Measurements from ENCODE around the gene RIMS3.

Gene RIMS3

DNA sequence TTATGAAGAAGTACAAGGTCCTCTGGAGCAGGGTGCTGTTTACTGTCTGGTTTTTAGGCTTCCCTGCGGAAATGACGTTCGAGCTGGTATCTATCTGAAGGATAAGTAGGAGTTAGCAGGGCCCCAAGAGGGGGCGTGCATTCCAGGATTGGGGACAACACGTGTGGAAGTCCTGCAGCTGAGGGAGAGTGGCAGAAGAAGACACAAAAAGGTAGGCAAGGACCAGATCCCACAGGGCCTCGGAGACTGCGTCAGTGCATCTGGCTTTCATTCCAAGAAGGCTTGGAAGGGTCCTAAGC lies 5.9 kb downstream of the RIMS3 start:
- H3K27ac ChIP-seq (ENCODE audit: low read length): no peak overlapping the region
- no peaks in the 10 kb centered on the region for H3K9me3 ChIP-seq (ENCODE audit: insufficient read depth, low read length)
- peaks cover 20% of the 10 kb centered on the region for H3K4me1 ChIP-seq (ENCODE audit: low read length)
- no peaks in the 10 kb centered on the region for H3K27me3 ChIP-seq (ENCODE audit: low read depth, low read length)
- no peaks in the 10 kb centered on the region for H4K20me1 ChIP-seq (ENCODE audit: insufficient read depth, low read length)
- H2AFZ ChIP-seq (ENCODE audit: low read depth, low read length): no peak overlapping the region
- no peaks in the 10 kb centered on the region for H3K36me3 ChIP-seq (replicated peaks; ENCODE audit: low read depth, low read length)
- H3K79me2 ChIP-seq (ENCODE audit: low read length): no peaks in the 10 kb centered on the region
- H3K9ac ChIP-seq (ENCODE audit: low read length): no peak overlapping the region
- TF ChIP-seq, protein P1, sequence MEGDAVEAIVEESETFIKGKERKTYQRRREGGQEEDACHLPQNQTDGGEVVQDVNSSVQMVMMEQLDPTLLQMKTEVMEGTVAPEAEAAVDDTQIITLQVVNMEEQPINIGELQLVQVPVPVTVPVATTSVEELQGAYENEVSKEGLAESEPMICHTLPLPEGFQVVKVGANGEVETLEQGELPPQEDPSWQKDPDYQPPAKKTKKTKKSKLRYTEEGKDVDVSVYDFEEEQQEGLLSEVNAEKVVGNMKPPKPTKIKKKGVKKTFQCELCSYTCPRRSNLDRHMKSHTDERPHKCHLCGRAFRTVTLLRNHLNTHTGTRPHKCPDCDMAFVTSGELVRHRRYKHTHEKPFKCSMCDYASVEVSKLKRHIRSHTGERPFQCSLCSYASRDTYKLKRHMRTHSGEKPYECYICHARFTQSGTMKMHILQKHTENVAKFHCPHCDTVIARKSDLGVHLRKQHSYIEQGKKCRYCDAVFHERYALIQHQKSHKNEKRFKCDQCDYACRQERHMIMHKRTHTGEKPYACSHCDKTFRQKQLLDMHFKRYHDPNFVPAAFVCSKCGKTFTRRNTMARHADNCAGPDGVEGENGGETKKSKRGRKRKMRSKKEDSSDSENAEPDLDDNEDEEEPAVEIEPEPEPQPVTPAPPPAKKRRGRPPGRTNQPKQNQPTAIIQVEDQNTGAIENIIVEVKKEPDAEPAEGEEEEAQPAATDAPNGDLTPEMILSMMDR (IDR thresholded peaks at IDR 0.05; ENCODE audit: low read depth, low read length): no peak
- no peak for TF ChIP-seq EZH2phosphoT487 (IDR thresholded peaks at IDR 0.05; ENCODE audit: low read depth)
- no peak overlapping the region for H3K4me3 ChIP-seq (ENCODE audit: low read length)
- H3K4me2 ChIP-seq (ENCODE audit: low read length): no peak overlapping the region

GRCh38 chr1:40658751-40659648 lies 6.5 kb downstream of the RIMS3 start:
- H3K9ac ChIP-seq (ENCODE audit: low read length): no peak overlapping the region
- no peak overlapping the region for H3K27ac ChIP-seq (ENCODE audit: low read length)
- H3K4me3 ChIP-seq (ENCODE audit: low read length): no peak overlapping the region
- H3K4me2 ChIP-seq (ENCODE audit: low read length): no peak overlapping the region
- H2AFZ ChIP-seq (ENCODE audit: low read depth, low read length): no peak overlapping the region
- H3K36me3 ChIP-seq (replicated peaks; ENCODE audit: low read depth, low read length): no peaks in the 10 kb centered on the region
- H3K9me3 ChIP-seq (ENCODE audit: insufficient read depth, low read length): no peaks in the 10 kb centered on the region
- no peaks in the 10 kb centered on the region for H3K79me2 ChIP-seq (ENCODE audit: low read length)
- H4K20me1 ChIP-seq (ENCODE audit: insufficient read depth, low read length): no peaks in the 10 kb centered on the region
- TF ChIP-seq, protein P1 (IDR thresholded peaks at IDR 0.05; ENCODE audit: low read depth, low read length): no peak
- TF ChIP-seq EZH2phosphoT487 (IDR thresholded peaks at IDR 0.05; ENCODE audit: low read depth): no peak
- H3K4me1 ChIP-seq (ENCODE audit: low read length): peaks cover 14% of the 10 kb centered on the region
- H3K27me3 ChIP-seq (ENCODE audit: low read depth, low read length): no peaks in the 10 kb centered on the region

GRCh38 chr1:40657046-40657445 lies 8.4 kb downstream of the RIMS3 start:
- Histone ChIP-seq H3K79me2 (ENCODE audit: low read length) (no peaks in the 10 kb centered on the region), H3K4me2 (ENCODE audit: low read length) (no peak overlapping the region), H3K27me3 (ENCODE audit: low read depth, low read length) (no peaks in the 10 kb centered on the region), H3K27ac (ENCODE audit: low read length) (no peak overlapping the region), H3K4me3 (ENCODE audit: low read length) (no peak overlapping the region), H3K9me3 (ENCODE audit: insufficient read depth, low read length) (no peaks in the 10 kb centered on the region), H4K20me1 (ENCODE audit: insufficient read depth, low read length) (no peaks in the 10 kb centered on the region), H3K9ac (ENCODE audit: low read length) (no peak overlapping the region), H3K36me3 (replicated peaks; ENCODE audit: low read depth, low read length) (no peaks in the 10 kb centered on the region), H3K4me1 (ENCODE audit: low read length) (peaks cover 2% of the 10 kb centered on the region; the same call in 1 of the 2 replicates), H2AFZ (ENCODE audit: low read depth, low read length) (no peak overlapping the region)
- no peak for TF ChIP-seq EZH2phosphoT487 (IDR thresholded peaks at IDR 0.05; ENCODE audit: low read depth)
- TF ChIP-seq, protein P1 (IDR thresholded peaks at IDR 0.05; ENCODE audit: low read depth, low read length): no peak

GRCh38 chr1:40653851-40654537 lies 11.5 kb downstream of the RIMS3 start:
- no peak for TF ChIP-seq EZH2phosphoT487 (IDR thresholded peaks at IDR 0.05; ENCODE audit: low read depth)
- TF ChIP-seq, protein P1 (IDR thresholded peaks at IDR 0.05; ENCODE audit: low read depth, low read length): no peak
- H3K27me3 ChIP-seq (ENCODE audit: low read depth, low read length): no peaks in the 10 kb centered on the region
- no peaks in the 10 kb centered on the region for H3K79me2 ChIP-seq (ENCODE audit: low read length)
- no peak overlapping the region for H3K27ac ChIP-seq (ENCODE audit: low read length)
- no peaks in the 10 kb centered on the region for H3K36me3 ChIP-seq (replicated peaks; ENCODE audit: low read depth, low read length)
- no peaks in the 10 kb centered on the region for H4K20me1 ChIP-seq (ENCODE audit: insufficient read depth, low read length)
- no peak overlapping the region for H3K4me2 ChIP-seq (ENCODE audit: low read length)
- no peak overlapping the region for H3K4me3 ChIP-seq (ENCODE audit: low read length)
- H3K9me3 ChIP-seq (ENCODE audit: insufficient read depth, low read length): no peaks in the 10 kb centered on the region
- no peak overlapping the region for H3K9ac ChIP-seq (ENCODE audit: low read length)
- no peak overlapping the region for H2AFZ ChIP-seq (ENCODE audit: low read depth, low read length)
- H3K4me1 ChIP-seq (ENCODE audit: low read length): peaks cover 2% of the 10 kb centered on the region; the same call in 1 of the 2 replicates
